Skeletal muscle tissue (tissue), 4 donors: ENCODE results near the gene KRTAP10-5. TPM values are rescaled to one million over a fixed set of nuclear protein-coding genes. Genes with fewer than 3 reads are reported as not detected.
"Not testable (repeated sequence)": the region's sequence is repeated elsewhere in the genome, so short reads cannot be mapped to it uniquely, and the experiment has no call there.

Experiments
- H3K27ac ChIP-seq: one replicate; pipeline ENCODE4 v1.7.0; 2013; ENCODE audit warnings: mild to moderate bottlenecking, low read depth, low read length, inconsistent platforms
- H3K27me3 ChIP-seq, 3 donors: one replicate each; pipeline ENCODE4 v1.7.0; 2013; ENCODE audit warnings: low read length in 3 of 3; ENCODE audit not compliant: control insufficient read depth in 3 of 3, insufficient read depth in 3 of 3
- H3K36me3 ChIP-seq, 3 donors: one replicate each; pipeline ENCODE4 v1.7.0; 2013; ENCODE audit warnings: low read length in 3 of 3; ENCODE audit not compliant: control insufficient read depth in 3 of 3, insufficient read depth in 3 of 3
- H3K4me1 ChIP-seq, 3 donors: one replicate each; pipeline ENCODE4 v1.7.0; 2013; ENCODE audit warnings: low read length in 3 of 3, mild to moderate bottlenecking in 3 of 3; ENCODE audit not compliant: control insufficient read depth in 3 of 3, insufficient read depth in 3 of 3
- H3K4me3 ChIP-seq, 3 donors: one replicate each; pipeline ENCODE4 v1.7.0; 2013; ENCODE audit warnings: low read length in 3 of 3
- H3K9ac ChIP-seq, 3 donors: one replicate each; pipeline ENCODE4 v1.7.0; 2013; ENCODE audit warnings: low read length in 3 of 3, mild to moderate bottlenecking in 3 of 3, moderate library complexity in 2 of 3, low read depth in 1 of 3
- H3K9me3 ChIP-seq, 3 donors: one replicate each; pipeline ENCODE4 v1.7.0; 2013; ENCODE audit warnings: low read length in 3 of 3; ENCODE audit not compliant: control insufficient read depth in 3 of 3
- total RNA-seq: library from RNA; depleted of rRNA; stranded (reverse); fragments of >200 nt; gene quantifications from one replicate; pipeline ENCODE4 v1.2.3, GENCODE V29; 2014
- donor health status: Osteomylitis.

KRTAP10-5 gene
- total RNA-seq, 1 donor from 2014 or later: not detected

DNA sequence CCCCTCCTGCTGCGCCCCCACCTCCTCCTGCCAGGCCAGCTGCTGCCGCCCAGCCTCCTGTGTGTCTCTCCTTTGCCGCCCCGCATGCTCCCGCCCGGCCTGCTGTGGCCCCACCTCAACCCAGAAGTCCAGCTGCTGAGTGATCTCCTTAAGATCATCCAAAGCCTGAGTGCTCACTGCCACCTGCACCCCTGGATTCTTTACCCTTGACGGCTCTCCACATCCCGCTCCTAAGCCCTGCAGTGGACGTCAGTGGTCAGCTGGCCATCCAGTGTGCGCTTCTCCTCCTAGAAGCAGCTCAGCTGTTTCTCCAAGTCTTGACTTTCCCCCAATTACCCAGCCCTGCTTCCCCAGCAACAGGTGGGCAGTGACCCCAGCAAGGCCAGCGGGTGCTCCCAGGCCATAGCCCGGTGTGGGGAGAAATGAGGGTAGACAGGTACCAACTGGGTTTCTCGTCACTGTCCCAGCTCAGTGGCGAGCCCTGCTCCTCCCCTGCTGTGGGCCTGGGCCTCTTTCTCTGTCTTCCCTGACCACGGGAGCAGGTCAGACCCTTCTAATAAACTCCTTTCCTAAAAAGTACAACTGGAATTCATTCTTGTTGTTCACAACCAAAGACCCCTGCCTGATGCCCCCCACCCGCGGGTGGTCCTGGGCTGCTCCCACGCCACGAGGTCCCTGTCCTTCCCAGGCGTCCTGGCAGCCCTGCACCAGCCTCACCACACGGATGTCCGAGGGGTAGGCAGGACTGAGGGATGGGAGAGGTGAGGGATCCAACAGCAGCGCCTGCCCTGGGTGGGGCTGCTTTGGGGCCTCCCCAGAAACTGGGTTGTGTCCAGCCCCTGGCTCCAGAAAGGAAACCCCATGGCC is 21.4 kb upstream of the KRTAP10-5 start:
- no peak overlapping the region for H3K4me3 ChIP-seq
- H3K27ac ChIP-seq: no peak overlapping the region
- H3K27me3 ChIP-seq: peaks cover 41 to 48% (median 47%) of the 10 kb centered on the region in 3 donors

GRCh38 chr21:44601091-44601490 is 20.7 kb upstream of the KRTAP10-5 start:
- H3K27ac ChIP-seq, H3K4me1 ChIP-seq, H3K36me3 ChIP-seq, H3K9ac ChIP-seq, H3K4me3 ChIP-seq, H3K9me3 ChIP-seq: not testable (repeated sequence)
- peaks cover 41 to 54% (median 50%) of the 10 kb centered on the region in 3 donors for H3K27me3 ChIP-seq

More for the DNA sequence above, 21.4 kb upstream of the KRTAP10-5 start:
- Histone ChIP-seq H3K9me3 (peaks cover 0 to 5% (median 0%) of the 10 kb centered on the region in 3 donors), H3K4me1 (no peaks in the 10 kb centered on the region), H3K9ac (no peak overlapping the region), H3K36me3 (no peaks in the 10 kb centered on the region)

DNA sequence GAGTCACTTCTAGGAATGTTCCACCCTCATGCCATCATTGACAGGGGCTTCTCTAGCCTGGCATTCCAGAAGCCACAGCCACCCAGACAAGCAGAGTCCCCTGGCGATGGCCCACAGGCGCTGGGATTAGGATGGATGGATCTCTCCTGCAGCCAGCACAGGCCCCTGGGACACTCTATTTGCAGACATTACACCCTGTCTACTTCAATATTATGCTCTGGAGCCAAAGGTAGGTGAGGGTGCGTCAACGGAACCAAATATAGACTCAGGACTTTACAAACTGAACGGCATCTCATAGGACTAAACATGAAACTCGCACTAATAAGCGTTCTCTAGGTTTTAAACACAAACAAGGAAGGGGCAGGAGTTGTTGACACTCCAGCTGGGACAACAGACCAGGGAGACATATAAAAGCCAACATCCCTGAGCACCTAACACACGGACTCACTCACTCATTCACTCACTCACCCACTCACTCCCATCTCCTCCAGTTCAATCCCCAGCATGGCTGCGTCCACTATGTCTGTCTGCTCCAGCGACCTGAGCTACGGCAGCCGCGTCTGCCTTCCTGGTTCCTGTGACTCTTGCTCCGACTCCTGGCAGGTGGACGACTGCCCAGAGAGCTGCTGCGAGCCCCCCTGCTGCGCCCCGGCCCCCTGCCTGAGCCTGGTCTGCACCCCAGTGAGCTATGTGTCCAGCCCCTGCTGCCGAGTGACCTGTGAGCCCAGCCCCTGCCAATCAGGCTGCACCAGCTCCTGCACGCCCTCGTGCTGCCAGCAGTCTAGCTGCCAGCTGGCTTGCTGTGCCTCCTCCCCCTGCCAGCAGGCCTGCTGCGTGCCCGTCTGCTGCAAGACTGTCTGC is 19.9 kb upstream of the KRTAP10-5 start, which contains the start of gene KRTAP10-7:
TSS of gene KRTAP10-7 (plus strand) at position 480 of the 861 bp plus-strand sequence. CDS start at position 505, 25 bp downstream.
- not testable (repeated sequence) for H3K36me3 ChIP-seq, H3K4me1 ChIP-seq, H3K9ac ChIP-seq, H3K9me3 ChIP-seq, H3K4me3 ChIP-seq, H3K27ac ChIP-seq
- H3K27me3 ChIP-seq: peaks cover 41 to 61% (median 53%) of the 10 kb centered on the region in 3 donors

GRCh38 chr21:44599264-44600029 is 19.0 kb upstream of the KRTAP10-5 start:
- H3K27me3 ChIP-seq: peaks cover 43 to 68% (median 53%) of the 10 kb centered on the region in 3 donors
- no peak overlapping the region for H3K27ac ChIP-seq
- peaks cover 0 to 5% (median 0%) of the 10 kb centered on the region in 3 donors for H3K9me3 ChIP-seq
- no peaks in the 10 kb centered on the region for H3K36me3 ChIP-seq
- H3K4me3 ChIP-seq: no peak overlapping the region
- H3K4me1 ChIP-seq: no peaks in the 10 kb centered on the region
- H3K9ac ChIP-seq: no peak overlapping the region

DNA sequence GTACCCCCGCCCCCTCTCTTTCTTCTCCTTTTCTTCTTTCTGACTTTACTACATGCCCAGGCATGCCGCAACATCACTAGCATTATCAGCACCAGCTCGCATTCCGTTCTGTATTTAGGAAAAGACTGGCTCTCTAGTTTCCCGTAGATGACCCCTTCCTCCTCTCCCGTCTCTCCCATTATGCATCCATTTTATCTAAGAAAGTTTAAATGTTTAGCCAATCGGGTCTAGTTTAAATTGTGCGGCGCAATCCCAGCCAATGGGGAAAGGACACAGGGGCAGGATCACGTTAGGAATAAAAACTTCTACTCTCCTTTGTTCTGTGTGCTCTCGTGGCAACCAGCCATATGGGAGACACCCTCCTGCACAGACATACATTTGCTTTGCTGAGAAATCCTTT is 17.7 kb upstream of the KRTAP10-5 start:
- Histone ChIP-seq H3K9ac (no peak overlapping the region), H3K27me3 (peaks cover 46 to 70% (median 54%) of the 10 kb centered on the region in 3 donors), H3K4me1 (peaks cover 3 to 6% (median 3%) of the 10 kb centered on the region in 3 donors), H3K36me3 (no peaks in the 10 kb centered on the region), H3K9me3 (no peaks in the 10 kb centered on the region), H3K4me3 (no peak overlapping the region), H3K27ac (no peak overlapping the region)

DNA sequence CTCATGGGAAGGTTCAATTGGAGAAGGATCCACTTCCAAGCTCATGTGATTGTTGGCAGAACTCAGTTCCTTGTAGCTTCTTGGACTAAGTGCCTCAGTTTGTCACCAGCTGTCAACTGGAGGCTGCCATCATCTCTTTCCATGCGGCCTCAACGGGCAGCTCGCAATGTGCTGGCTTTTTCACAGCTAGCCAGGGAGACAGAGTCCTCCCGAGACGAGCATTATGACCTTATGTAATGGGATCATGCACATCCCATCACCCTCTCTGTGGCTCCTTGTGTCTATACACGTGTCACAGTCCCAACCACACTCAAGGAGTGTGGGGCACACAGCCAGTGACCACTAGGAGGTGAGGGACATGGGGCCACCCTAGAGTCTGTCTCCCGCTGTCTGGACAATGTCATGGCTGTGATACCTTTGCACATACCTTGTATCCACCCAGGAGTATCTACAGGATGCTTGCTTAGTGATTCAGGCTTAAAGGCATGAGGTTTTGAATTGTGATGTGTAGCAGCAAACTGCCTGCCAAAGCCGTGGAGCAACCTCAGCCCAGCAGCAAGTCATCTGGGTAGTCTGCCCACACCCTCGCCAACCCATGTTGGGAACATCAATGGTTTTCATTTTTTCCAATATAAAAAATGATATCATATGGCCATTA is 15.8 kb upstream of the KRTAP10-5 start:
- H3K36me3 ChIP-seq: no peaks in the 10 kb centered on the region
- no peak overlapping the region for H3K27ac ChIP-seq
- no peak overlapping the region for H3K9ac ChIP-seq
- no peak overlapping the region for H3K4me3 ChIP-seq
- no peaks in the 10 kb centered on the region for H3K9me3 ChIP-seq
- H3K4me1 ChIP-seq: peaks cover 3 to 14% (median 6%) of the 10 kb centered on the region in 3 donors
- H3K27me3 ChIP-seq: peaks cover 38 to 66% (median 51%) of the 10 kb centered on the region in 3 donors

- Histone ChIP-seq H3K27ac (no peak overlapping the region), H3K9me3 (no peaks in the 10 kb centered on the region), H3K4me1 (peaks cover 3 to 14% (median 6%) of the 10 kb centered on the region in 3 donors), H3K4me3 (no peak overlapping the region), H3K9ac (no peak overlapping the region), H3K36me3 (no peaks in the 10 kb centered on the region), H3K27me3 (peaks cover 38 to 63% (median 51%) of the 10 kb centered on the region in 3 donors)
These were observed 15.1 kb upstream of the KRTAP10-5 start for GRCh38 chr21:44595524-44595923.

- H3K36me3 ChIP-seq: no peaks in the 10 kb centered on the region
- H3K9me3 ChIP-seq: no peaks in the 10 kb centered on the region
- peaks cover 34 to 62% (median 51%) of the 10 kb centered on the region in 3 donors for H3K27me3 ChIP-seq
These were observed 14.1 kb upstream of the KRTAP10-5 start for GRCh38 chr21:44594406-44594916.

More at GRCh38 chr21:44594406-44594916, 14.1 kb upstream of the KRTAP10-5 start:
- Histone ChIP-seq H3K9ac (no peak overlapping the region), H3K4me3 (no peak overlapping the region), H3K27ac (no peak overlapping the region), H3K4me1 (peaks cover 3 to 14% (median 6%) of the 10 kb centered on the region in 3 donors)
